Gastroesophageal sphincter (tissue), 4 donors: ENCODE data around the gene NDUFA3. TPM values are rescaled to one million over a fixed set of nuclear protein-coding genes. Genes with fewer than 3 reads are reported as not detected.

Source experiments
- ATAC-seq: fragments of 150-250 bp; one replicate; pipeline ENCODE4 v1.9.1; 2016; ENCODE audit warnings: mild to moderate bottlenecking, moderate library complexity
- H3K27ac ChIP-seq, 4 donors: fragments of 200-600 bp; sonication (generic) in 3 of 4; 1 replicate in 3 of 4; 2 replicates in 1 of 4; pipeline ENCODE4 v1.5.1; 2016 to 2019
- H3K27me3 ChIP-seq: fragments of 200-600 bp; sonication (generic); one replicate; pipeline ENCODE4 v1.5.1; 2019
- H3K36me3 ChIP-seq, 2 donors: fragments of 200-600 bp; sonication (generic); one replicate each; pipeline ENCODE4 v1.5.1; 2019; ENCODE audit warnings: control low read depth in 1 of 2
- H3K4me1 ChIP-seq, 3 donors: fragments of 200-600 bp; sonication (generic); 1 replicate in 2 of 3; 2 replicates in 1 of 3; pipeline ENCODE4 v1.5.1; 2016 to 2019; ENCODE audit warnings: control low read depth in 2 of 3
- H3K4me3 ChIP-seq, 2 donors: fragments of 200-600 bp; sonication (generic); one replicate each; pipeline ENCODE4 v1.5.1; 2019; ENCODE audit warnings: mild to moderate bottlenecking in 1 of 2, moderate library complexity in 1 of 2
- H3K9me3 ChIP-seq, 3 donors: fragments of 200-600 bp; sonication (generic); one replicate each; pipeline ENCODE4 v1.5.1; 2017 to 2019; ENCODE audit warnings: control low read depth in 2 of 3
- EP300 ChIP-seq: sonication (generic); formaldehyde crosslinking; IDR thresholded peaks from one replicate; pipeline ENCODE4 v1.6.1; 2017; ENCODE audit warnings: antibody characterized with exemption, mild to moderate bottlenecking
- POLR2A ChIP-seq, 2 donors: fragments of 450-650 bp; IDR thresholded peaks; one replicate each; pipeline ENCODE4 v1.6.1; 2017; ENCODE audit warnings: antibody characterized with exemption in 2 of 2, mild to moderate bottlenecking in 2 of 2, moderate library complexity in 1 of 2
- POLR2AphosphoS5 ChIP-seq: sonication (generic); formaldehyde crosslinking; IDR thresholded peaks from one replicate; pipeline ENCODE4 v1.6.1; 2017; ENCODE audit warnings: antibody characterized with exemption
- WGBS, 2 donors: methylation state at CpG; one replicate each; pipeline ENCODE4 v1.1.5; 2018; ENCODE audit warnings: low coverage in 1 of 2; 5-methylcytosine and 5-hydroxymethylcytosine counted together
- total RNA-seq, 4 donors: library from RNA; depleted of rRNA; stranded (reverse); fragments of >200 nt; gene quantifications; one replicate each; pipeline ENCODE4 v1.1.0, GENCODE V29; 2016
- TF ChIP-seq, protein P1 (sequence below), 4 experiments: fragments of 200-600 bp in 2 of 4; fragments of 450-650 bp in 2 of 4; sonication (generic) in 1 of 4; IDR thresholded peaks; one replicate each; pipeline ENCODE4 v1.5.1; 2017 to 2019; ENCODE audit warnings: antibody characterized with exemption in 4 of 4, mild to moderate bottlenecking in 2 of 4, moderate library complexity in 2 of 4

NDUFA3 gene
- total RNA-seq, 4 donors from 2014 or later = 14.2 to 37.7 (median 21.5) TPM

DNA sequence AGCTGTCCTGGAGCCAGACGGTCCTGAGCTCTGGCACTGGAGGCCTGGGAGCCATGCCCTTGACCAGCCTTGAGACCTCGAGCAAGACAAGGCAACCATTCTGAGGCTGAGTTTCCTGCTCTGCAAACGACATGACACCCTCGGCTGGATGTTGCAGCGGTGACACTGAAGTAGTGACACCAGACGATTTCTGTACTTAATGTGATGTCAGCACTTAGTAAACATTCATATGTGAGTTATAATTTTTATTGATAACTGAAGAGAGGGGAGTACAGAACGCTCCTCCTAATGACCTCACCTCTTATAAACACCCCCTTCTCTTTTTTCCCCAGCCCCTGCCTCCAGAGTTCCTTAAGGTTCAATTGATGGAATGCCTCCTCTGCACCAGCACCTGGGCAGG, 5.8 kb downstream of the NDUFA3 start:
- no peaks in the 10 kb centered on the region for H3K27me3 ChIP-seq
- 67 to 73% methylated on average over 3 to 6 of the region's 7 CpGs for WGBS, 2 donors
- ATAC-seq = no peak
- H3K27ac ChIP-seq = no peak overlapping the region
- H3K36me3 ChIP-seq = peaks cover 0 to 78% of the 10 kb centered on the region in 2 donors
- H3K4me1 ChIP-seq = peaks cover 0 to 14% (median 2%) of the 10 kb centered on the region in 3 donors
- no peaks in the 10 kb centered on the region for H3K9me3 ChIP-seq
- no peak for TF ChIP-seq POLR2AphosphoS5
- TF ChIP-seq, protein P1, sequence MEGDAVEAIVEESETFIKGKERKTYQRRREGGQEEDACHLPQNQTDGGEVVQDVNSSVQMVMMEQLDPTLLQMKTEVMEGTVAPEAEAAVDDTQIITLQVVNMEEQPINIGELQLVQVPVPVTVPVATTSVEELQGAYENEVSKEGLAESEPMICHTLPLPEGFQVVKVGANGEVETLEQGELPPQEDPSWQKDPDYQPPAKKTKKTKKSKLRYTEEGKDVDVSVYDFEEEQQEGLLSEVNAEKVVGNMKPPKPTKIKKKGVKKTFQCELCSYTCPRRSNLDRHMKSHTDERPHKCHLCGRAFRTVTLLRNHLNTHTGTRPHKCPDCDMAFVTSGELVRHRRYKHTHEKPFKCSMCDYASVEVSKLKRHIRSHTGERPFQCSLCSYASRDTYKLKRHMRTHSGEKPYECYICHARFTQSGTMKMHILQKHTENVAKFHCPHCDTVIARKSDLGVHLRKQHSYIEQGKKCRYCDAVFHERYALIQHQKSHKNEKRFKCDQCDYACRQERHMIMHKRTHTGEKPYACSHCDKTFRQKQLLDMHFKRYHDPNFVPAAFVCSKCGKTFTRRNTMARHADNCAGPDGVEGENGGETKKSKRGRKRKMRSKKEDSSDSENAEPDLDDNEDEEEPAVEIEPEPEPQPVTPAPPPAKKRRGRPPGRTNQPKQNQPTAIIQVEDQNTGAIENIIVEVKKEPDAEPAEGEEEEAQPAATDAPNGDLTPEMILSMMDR (IDR thresholded peaks at IDR 0.05) = no peak
- no peak for TF ChIP-seq EP300
- no peak for TF ChIP-seq POLR2A (IDR thresholded peaks at IDR 0.05)
- no peak overlapping the region for H3K4me3 ChIP-seq

DNA sequence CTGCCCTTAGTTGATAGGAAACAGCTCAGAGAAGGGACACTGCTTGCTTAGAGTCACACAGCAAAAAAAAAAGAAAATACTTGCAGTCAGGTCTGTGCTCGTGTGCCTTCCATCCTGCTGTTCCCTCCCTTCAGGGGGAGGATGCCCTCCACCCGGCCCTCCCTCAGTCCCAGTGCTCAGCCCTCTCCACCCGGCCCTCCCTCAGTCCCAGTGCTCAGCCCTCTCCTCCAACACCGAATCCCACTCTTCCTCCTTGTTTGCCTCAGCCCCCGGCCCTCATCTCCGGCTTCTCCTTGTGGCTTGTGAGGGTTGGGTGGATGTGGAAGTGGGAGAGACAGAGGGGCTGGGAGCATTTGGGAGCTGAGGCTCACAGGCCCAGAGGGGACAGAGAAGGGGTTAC, 7.0 kb downstream of the NDUFA3 start:
- TF ChIP-seq, protein P1 (IDR thresholded peaks at IDR 0.05) = no peak
- TF ChIP-seq EP300 (no peak), POLR2AphosphoS5 (no peak), POLR2A (IDR thresholded peaks at IDR 0.05) (no peak)
- 27 to 37% methylated on average over 2 of the region's 6 CpGs for WGBS, 2 donors
- Histone ChIP-seq H3K36me3 (peaks cover 0 to 78% of the 10 kb centered on the region in 2 donors), H3K27me3 (no peaks in the 10 kb centered on the region), H3K4me1 (peaks cover 0 to 14% (median 8%) of the 10 kb centered on the region in 3 donors), H3K27ac (no peak overlapping the region), H3K4me3 (no peak overlapping the region), H3K9me3 (no peaks in the 10 kb centered on the region)
- ATAC-seq = no peak

DNA sequence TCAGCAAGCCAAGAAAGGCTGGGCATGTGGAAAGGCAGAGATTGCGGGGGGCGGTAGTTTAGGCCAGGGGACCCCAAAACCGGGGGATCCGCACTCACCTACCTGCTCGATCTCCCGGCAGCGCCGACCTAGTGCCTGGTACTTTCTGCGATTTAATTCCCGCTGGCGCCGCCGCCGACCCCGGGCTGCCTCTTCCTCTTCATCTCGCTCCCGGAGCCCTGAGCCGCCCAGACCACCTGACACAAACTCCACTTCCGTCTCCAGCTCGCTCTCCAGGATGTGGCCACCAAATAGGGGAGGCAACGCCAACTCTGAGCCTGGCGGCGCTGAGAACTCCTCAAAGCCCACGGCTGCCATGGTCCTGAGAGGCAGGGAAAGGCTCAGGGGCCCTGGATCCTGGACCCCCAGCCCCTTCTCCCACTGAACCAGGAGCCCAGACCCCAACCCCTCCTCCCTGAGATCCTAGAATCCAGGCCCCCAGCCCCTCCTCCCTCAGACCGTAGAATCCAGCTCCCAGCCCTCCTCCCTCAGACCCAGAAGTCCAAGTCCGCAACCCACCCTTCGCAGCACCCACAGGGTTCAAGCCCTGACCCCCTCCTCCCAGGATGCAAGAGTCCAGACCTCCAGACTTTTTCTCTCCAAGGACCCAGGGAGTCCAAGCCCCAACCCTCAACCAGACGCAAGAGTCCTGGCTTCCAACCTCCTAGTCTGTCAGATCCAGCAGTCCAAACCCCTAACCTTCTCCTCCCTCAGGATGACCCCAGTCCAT, 11.9 kb downstream of the NDUFA3 start:
- no peak for TF ChIP-seq EP300
- TF ChIP-seq, protein P1 (IDR thresholded peaks at IDR 0.05) = no peak
- no peak for TF ChIP-seq POLR2AphosphoS5
- no peak for ATAC-seq
- Histone ChIP-seq H3K4me1 (peaks cover 0 to 31% (median 19%) of the 10 kb centered on the region in 3 donors), H3K27ac (peak overlapping the region in 3 of 4 donors; percentile 90 to 92 (median 90)), H3K27me3 (no peaks in the 10 kb centered on the region), H3K9me3 (no peaks in the 10 kb centered on the region), H3K36me3 (peaks cover 0 to 51% of the 10 kb centered on the region in 2 donors), H3K4me3 (peak overlapping the region; percentile 81 to 91)
- WGBS, 2 donors = 45% methylated on average over 2 of the region's 28 CpGs; no CpG with 5 or more reads in 1 of the 2 donors

DNA sequence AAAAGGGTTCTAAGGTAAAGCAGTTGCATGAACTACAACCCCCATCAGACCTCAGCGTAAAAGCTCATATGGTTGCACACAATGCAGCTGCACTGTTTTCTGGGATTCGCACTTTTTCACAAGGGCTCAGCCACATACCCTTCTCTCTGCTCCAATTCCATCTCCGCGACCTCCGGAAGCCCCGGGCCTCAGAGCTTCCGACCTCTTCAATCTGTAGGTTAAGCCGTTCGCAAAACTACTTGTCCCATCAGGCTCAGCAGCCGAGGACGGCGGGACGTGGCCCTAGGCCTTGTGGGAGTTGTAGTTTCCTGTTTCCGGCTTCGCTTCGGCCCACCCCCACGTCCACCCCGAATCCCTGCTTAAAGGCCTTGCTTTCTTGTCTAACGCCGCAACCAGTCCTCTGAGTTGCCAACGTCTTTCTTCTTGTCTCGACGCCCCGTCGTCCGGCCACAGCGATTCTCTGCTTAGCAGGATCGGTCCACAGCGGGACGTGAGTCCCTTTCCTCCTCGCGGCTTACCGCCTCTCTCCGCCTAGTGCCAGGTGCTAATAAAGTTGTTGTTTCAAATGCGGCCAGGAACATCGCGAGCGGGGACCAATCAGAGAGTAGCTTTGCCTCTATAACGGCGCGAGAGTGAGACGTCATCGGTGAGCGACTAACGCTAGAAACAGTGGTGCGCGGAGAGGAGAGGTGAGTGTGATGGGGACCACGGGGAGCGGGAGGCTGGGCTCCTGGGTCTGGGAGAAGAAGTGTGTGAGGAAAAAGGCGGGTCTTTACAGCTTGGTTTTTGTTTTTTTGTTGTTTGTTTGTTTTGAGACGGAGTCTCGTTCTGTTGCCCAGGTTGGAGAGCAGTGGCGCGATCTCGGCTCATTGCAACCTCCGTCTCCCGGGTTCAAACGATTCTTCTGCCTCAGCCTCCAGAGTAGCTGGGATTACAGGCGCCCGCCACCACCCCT, 12.7 kb downstream of the NDUFA3 start, which contains the start of the genes PRPF31 and TFPT:
Gene PRPF31 (plus strand): TSS at position 646 of the 955 bp plus-strand sequence. CDS start 2,525 bp downstream, outside the sequence.
Gene TFPT (minus strand): TSS at position 549 of the 955 bp plus-strand sequence. CDS start 388 bp downstream, at position 161.
- Histone ChIP-seq H3K4me3 (peak within 1 kb of the TSS; percentile 81 to 91), H3K27ac (peak within 1 kb of the TSS; percentile 62 to 92 (median 90)), H3K36me3 (peaks cover 0 to 51% of the 10 kb centered on the region in 2 donors), H3K4me1 (peaks cover 0 to 31% (median 19%) of the 10 kb centered on the region in 3 donors), H3K27me3 (no peaks in the 10 kb centered on the region), H3K9me3 (no peaks in the 10 kb centered on the region)
- WGBS, 2 donors = 0% methylated on average over 20 to 44 of the region's 60 CpGs
- peak; percentile 97 for ATAC-seq
- TF ChIP-seq, protein P1 (IDR thresholded peaks at IDR 0.05) = peak in 1 of 4 experiments; percentile 15
- TF ChIP-seq POLR2AphosphoS5 (peak; percentile 94), POLR2A (IDR thresholded peaks at IDR 0.05) (peak; percentile 50 to 55), EP300 (no peak)
